ENCODE measurements around the gene GRM6. TPM values are rescaled to one million over a fixed set of nuclear protein-coding genes. Genes with fewer than 3 reads are reported as not detected.

GRM6 gene
- polyA plus RNA-seq, 3 donors: not detected

- no peaks in the 10 kb centered on the region for H3K4me1 ChIP-seq (ENCODE audit: control insufficient read depth in 1 of 2, insufficient read depth in 2 of 2, low read length in 2 of 2)
- whole genome bisulfite sequencing (ENCODE audit: insufficient coverage): 85% methylated on average over 9 of the region's 9 CpGs
- intact Hi-C loops (cut with micrococcal nuclease): no loop called here
Observed at GRCh38 chr5:178992291-178992895, 2.7 kb downstream of the GRM6 start.

DNA sequence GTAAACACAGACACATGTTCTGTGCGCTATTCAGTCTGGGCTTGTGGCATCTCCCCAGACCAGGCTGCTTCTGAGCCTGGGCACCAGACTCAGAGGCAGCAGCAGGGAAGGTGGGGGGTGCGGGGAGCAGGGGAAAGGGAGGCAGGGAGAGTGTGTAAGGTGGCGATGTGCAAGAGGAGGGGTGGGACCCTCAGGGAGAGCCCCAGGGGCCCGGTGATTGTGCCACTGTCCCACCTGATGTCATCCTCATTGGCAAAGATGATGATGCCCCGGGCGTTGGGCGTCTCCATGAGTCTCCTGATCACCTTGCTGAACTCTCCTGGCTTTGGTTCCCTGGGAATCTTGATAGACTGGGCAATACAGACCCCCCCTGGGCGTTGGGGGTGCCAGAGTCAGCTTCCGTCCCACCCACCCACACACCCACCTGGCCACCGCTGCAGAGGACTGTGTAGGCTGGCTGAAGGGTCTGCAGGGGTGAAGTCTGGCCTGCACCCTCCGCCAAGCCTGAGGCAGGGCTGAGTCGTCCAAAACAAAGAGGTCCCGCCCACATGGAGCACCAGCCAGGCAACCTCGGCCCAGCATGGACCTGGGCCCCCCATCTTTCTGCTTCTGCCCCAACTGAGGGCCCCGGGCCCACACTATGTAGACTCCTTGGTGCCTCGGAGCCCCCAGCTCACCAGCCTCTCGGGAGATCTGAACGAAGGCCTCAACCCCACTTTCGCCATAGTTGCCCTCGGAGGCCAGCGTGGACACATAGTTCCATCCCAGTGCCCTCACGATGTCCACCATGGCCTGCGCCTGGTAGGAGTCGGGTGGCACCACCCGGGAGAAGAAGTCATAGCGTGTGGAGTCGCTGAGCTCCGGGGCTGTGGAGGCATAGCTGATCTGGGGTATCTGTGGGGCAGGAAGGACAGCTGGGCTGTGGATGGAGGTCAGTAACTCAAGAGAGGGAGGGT is 3.7 kb downstream of the GRM6 start:
- H3K27me3 ChIP-seq (ENCODE audit: control insufficient read depth in 2 of 2, insufficient read depth in 2 of 2, low read length in 2 of 2): peaks cover 0 to 35% of the 10 kb centered on the region in 2 donors
- no peaks in the 10 kb centered on the region for H4K20me1 ChIP-seq (ENCODE audit: insufficient read depth, low read length)
- Mint-ChIP-seq H3K4me3 (no peak overlapping the region), H3K9me3 (peaks cover 39 to 76% (median 61%) of the 10 kb centered on the region in 7 donors), H3K36me3 (no peaks in the 10 kb centered on the region), H3K27ac (peak overlapping the region in 2 of 7 donors; percentile 31 to 68), H3K27me3 (ENCODE audit: low read depth in 3 of 3) (peaks cover 30 to 42% (median 35%) of the 10 kb centered on the region in 3 donors), H3K4me1 (no peaks in the 10 kb centered on the region)
- no peaks in the 10 kb centered on the region for H3K79me2 ChIP-seq (ENCODE audit: insufficient read depth, low read length)
- no peak overlapping the region for H3K9ac ChIP-seq (ENCODE audit: insufficient read depth, low read length, poor library complexity, severe bottlenecking)
- no peak overlapping the region for H2AFZ ChIP-seq (ENCODE audit: insufficient read depth, low read depth, low read length, poor library complexity, severe bottlenecking)
- no peaks in the 10 kb centered on the region for H3K4me1 ChIP-seq (ENCODE audit: control insufficient read depth in 1 of 2, insufficient read depth in 2 of 2, low read length in 2 of 2)
- 97% methylated on average over 22 of the region's 28 CpGs for WGBS (ENCODE audit: insufficient coverage)
- H3K4me2 ChIP-seq (replicated peaks; ENCODE audit: extremely low read depth, low read length, poor library complexity, severe bottlenecking): no peak overlapping the region
- no peak for DNase-seq
- intact Hi-C loops (cut with micrococcal nuclease): no loop called here
- H3K36me3 ChIP-seq (replicated peaks in 1 of 2; ENCODE audit: control insufficient read depth in 1 of 2, insufficient read depth in 2 of 2, low read length in 2 of 2): no peaks in the 10 kb centered on the region
- TF ChIP-seq, protein P1, sequence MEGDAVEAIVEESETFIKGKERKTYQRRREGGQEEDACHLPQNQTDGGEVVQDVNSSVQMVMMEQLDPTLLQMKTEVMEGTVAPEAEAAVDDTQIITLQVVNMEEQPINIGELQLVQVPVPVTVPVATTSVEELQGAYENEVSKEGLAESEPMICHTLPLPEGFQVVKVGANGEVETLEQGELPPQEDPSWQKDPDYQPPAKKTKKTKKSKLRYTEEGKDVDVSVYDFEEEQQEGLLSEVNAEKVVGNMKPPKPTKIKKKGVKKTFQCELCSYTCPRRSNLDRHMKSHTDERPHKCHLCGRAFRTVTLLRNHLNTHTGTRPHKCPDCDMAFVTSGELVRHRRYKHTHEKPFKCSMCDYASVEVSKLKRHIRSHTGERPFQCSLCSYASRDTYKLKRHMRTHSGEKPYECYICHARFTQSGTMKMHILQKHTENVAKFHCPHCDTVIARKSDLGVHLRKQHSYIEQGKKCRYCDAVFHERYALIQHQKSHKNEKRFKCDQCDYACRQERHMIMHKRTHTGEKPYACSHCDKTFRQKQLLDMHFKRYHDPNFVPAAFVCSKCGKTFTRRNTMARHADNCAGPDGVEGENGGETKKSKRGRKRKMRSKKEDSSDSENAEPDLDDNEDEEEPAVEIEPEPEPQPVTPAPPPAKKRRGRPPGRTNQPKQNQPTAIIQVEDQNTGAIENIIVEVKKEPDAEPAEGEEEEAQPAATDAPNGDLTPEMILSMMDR (IDR thresholded peaks at IDR 0.05): no peak
- H3K9me3 ChIP-seq (replicated peaks in 1 of 2; ENCODE audit: control insufficient read depth in 1 of 2, insufficient read depth in 1 of 2, low read length in 2 of 2): peaks cover 51 to 69% of the 10 kb centered on the region in 2 donors
- H3K4me3 ChIP-seq (replicated peaks in 1 of 3; ENCODE audit: low read depth in 2 of 3, low read length in 3 of 3): no peak overlapping the region
- no peak overlapping the region for H3K27ac ChIP-seq (ENCODE audit: low read depth in 1 of 2, low read length in 2 of 2)

More at GRCh38 chr5:178992291-178992895, 2.7 kb downstream of the GRM6 start:
- Mint-ChIP-seq H3K4me3 (peak overlapping the region in 1 of 2 donors; percentile 60), H3K9me3 (peaks cover 39 to 76% (median 54%) of the 10 kb centered on the region in 7 donors), H3K27me3 (ENCODE audit: low read depth in 3 of 3) (peaks cover 33 to 46% (median 40%) of the 10 kb centered on the region in 3 donors), H3K36me3 (no peaks in the 10 kb centered on the region), H3K27ac (no peak overlapping the region), H3K4me1 (no peaks in the 10 kb centered on the region)
- Histone ChIP-seq H4K20me1 (ENCODE audit: insufficient read depth, low read length) (no peaks in the 10 kb centered on the region), H3K27me3 (ENCODE audit: control insufficient read depth in 2 of 2, insufficient read depth in 2 of 2, low read length in 2 of 2) (peaks cover 0 to 35% of the 10 kb centered on the region in 2 donors), H3K9ac (ENCODE audit: insufficient read depth, low read length, poor library complexity, severe bottlenecking) (no peak overlapping the region), H3K27ac (ENCODE audit: low read depth in 1 of 2, low read length in 2 of 2) (no peak overlapping the region), H3K4me2 (replicated peaks; ENCODE audit: extremely low read depth, low read length, poor library complexity, severe bottlenecking) (no peak overlapping the region), H3K4me3 (replicated peaks in 1 of 3; ENCODE audit: low read depth in 2 of 3, low read length in 3 of 3) (no peak overlapping the region), H3K79me2 (ENCODE audit: insufficient read depth, low read length) (no peaks in the 10 kb centered on the region), H3K36me3 (replicated peaks in 1 of 2; ENCODE audit: control insufficient read depth in 1 of 2, insufficient read depth in 2 of 2, low read length in 2 of 2) (no peaks in the 10 kb centered on the region), H3K9me3 (replicated peaks in 1 of 2; ENCODE audit: control insufficient read depth in 1 of 2, insufficient read depth in 1 of 2, low read length in 2 of 2) (peaks cover 45 to 60% of the 10 kb centered on the region in 2 donors), H2AFZ (ENCODE audit: insufficient read depth, low read depth, low read length, poor library complexity, severe bottlenecking) (no peak overlapping the region)
- DNase-seq: no peak
- TF ChIP-seq, protein P1 (IDR thresholded peaks at IDR 0.05): no peak

Measured in CD14-positive monocyte (primary cell).